HEK293 (cell line): ENCODE measurements around the gene CCDC187.

Experiments used
- FEZF1 ChIP-seq: fragments of 450-650 bp; formaldehyde crosslinking; IDR thresholded peaks from 2 replicates; pipeline ENCODE4 v1.5.1; 2016; ENCODE audit warnings: missing biosample characterization, missing genetic modification characterization
- KLF7 ChIP-seq: fragments of 450-650 bp; formaldehyde crosslinking; IDR thresholded peaks from 2 replicates; pipeline ENCODE4 v1.5.1; 2016; ENCODE audit warnings: missing biosample characterization, missing genetic modification characterization, borderline replicate concordance
- KLF9 ChIP-seq: fragments of 450-650 bp; formaldehyde crosslinking; IDR thresholded peaks from 2 replicates; pipeline ENCODE4 v1.5.1; 2016; ENCODE audit warnings: missing biosample characterization, missing genetic modification characterization, low read depth
- MEIS1 ChIP-seq: sonication (generic); formaldehyde crosslinking; IDR thresholded peaks from 2 replicates; pipeline ENCODE4 v1.8.1; 2022; ENCODE audit warnings: missing genetic modification reagents, mild to moderate bottlenecking, borderline replicate concordance
- PRDM4 ChIP-seq: fragments of 450-650 bp; formaldehyde crosslinking; IDR thresholded peaks from 2 replicates; pipeline ENCODE4 v1.5.1; 2017; ENCODE audit warnings: missing biosample characterization, missing genetic modification characterization
- SALL2 ChIP-seq: fragments of 450-650 bp; formaldehyde crosslinking; IDR thresholded peaks from 2 replicates; pipeline ENCODE4 v1.5.0; 2017; ENCODE audit warnings: missing biosample characterization, mild to moderate bottlenecking, missing genetic modification characterization, borderline replicate concordance
- ZBTB26 ChIP-seq: fragments of 450-650 bp; formaldehyde crosslinking; optimal IDR thresholded peaks from 2 replicates; pipeline ENCODE3; 2016; ENCODE audit warnings: missing biosample characterization, mild to moderate bottlenecking, missing genetic modification characterization
- ZBTB49 ChIP-seq: fragments of 450-650 bp; formaldehyde crosslinking; IDR thresholded peaks from 2 replicates; pipeline ENCODE4 v1.5.1; 2016; ENCODE audit warnings: missing biosample characterization, missing genetic modification characterization, low read depth
- ZFP69B ChIP-seq: fragments of 450-650 bp; formaldehyde crosslinking; IDR thresholded peaks from 2 replicates; pipeline ENCODE4 v1.5.1; 2016; ENCODE audit warnings: missing biosample characterization, missing genetic modification characterization
- ZIC2 ChIP-seq: fragments of 450-650 bp; formaldehyde crosslinking; IDR thresholded peaks from 2 replicates; pipeline ENCODE4 v1.5.1; 2016; ENCODE audit warnings: missing biosample characterization, missing genetic modification characterization
- ZNF133 ChIP-seq: fragments of 450-650 bp; formaldehyde crosslinking; IDR thresholded peaks from 2 replicates; pipeline ENCODE4 v1.5.1; 2016; ENCODE audit warnings: missing biosample characterization, missing genetic modification characterization
- ZNF146 ChIP-seq: fragments of 450-650 bp; formaldehyde crosslinking; IDR thresholded peaks from 2 replicates; pipeline ENCODE4 v1.5.1; 2016; ENCODE audit warnings: missing biosample characterization, missing genetic modification characterization
- ZNF155 ChIP-seq: fragments of 450-650 bp; formaldehyde crosslinking; IDR thresholded peaks from 2 replicates; pipeline ENCODE4 v1.5.1; 2016; ENCODE audit warnings: missing biosample characterization, missing genetic modification characterization
- ZNF157 ChIP-seq: fragments of 450-650 bp; formaldehyde crosslinking; IDR thresholded peaks from 2 replicates; pipeline ENCODE4 v1.5.1; 2016; ENCODE audit warnings: missing biosample characterization, missing genetic modification characterization
- ZNF266 ChIP-seq: fragments of 450-650 bp; formaldehyde crosslinking; IDR thresholded peaks from 2 replicates; pipeline ENCODE4 v1.5.1; 2016; ENCODE audit warnings: missing biosample characterization, missing genetic modification characterization, low read depth
- ZNF274 ChIP-seq, 2 experiments: fragments of 200-500 bp in 1 of 2; fragments of 450-650 bp in 1 of 2; sonication (Bioruptor generic) in 1 of 2; formaldehyde crosslinking in 1 of 2; IDR thresholded peaks; 2 replicates each; pipeline versions ENCODE4 v1.5.1 to v1.6.1; 2014 to 2016; ENCODE audit warnings: borderline replicate concordance in 1 of 2, inconsistent platforms in 1 of 2, low read length in 1 of 2, missing biosample characterization in 1 of 2, missing genetic modification characterization in 1 of 2
- ZNF341 ChIP-seq: fragments of 450-650 bp; formaldehyde crosslinking; IDR thresholded peaks from 2 replicates; pipeline ENCODE4; 2016; ENCODE audit warnings: low read depth, missing biosample characterization, missing genetic modification characterization
- ZNF350 ChIP-seq: fragments of 450-650 bp; formaldehyde crosslinking; IDR thresholded peaks from 2 replicates; pipeline ENCODE4 v1.5.0; 2017; ENCODE audit warnings: missing biosample characterization, mild to moderate bottlenecking, missing genetic modification characterization
- ZNF416 ChIP-seq: fragments of 450-650 bp; formaldehyde crosslinking; IDR thresholded peaks from 2 replicates; pipeline ENCODE4 v1.5.1; 2016; ENCODE audit warnings: missing biosample characterization, missing genetic modification characterization
- ZNF423 ChIP-seq: fragments of 450-650 bp; formaldehyde crosslinking; IDR thresholded peaks from 2 replicates; pipeline ENCODE4 v1.5.1; 2016; ENCODE audit warnings: missing biosample characterization, missing genetic modification characterization
- ZNF48 ChIP-seq: fragments of 450-650 bp; formaldehyde crosslinking; IDR thresholded peaks from 2 replicates; pipeline ENCODE4 v1.5.1; 2016; ENCODE audit warnings: missing biosample characterization, missing genetic modification characterization
- ZNF626 ChIP-seq: fragments of 450-650 bp; sonication (Bioruptor Pico); formaldehyde crosslinking; IDR thresholded peaks from 2 replicates; pipeline ENCODE4 v1.5.1; 2018; ENCODE audit warnings: missing biosample characterization, missing genetic modification characterization, inconsistent platforms
- ZNF660 ChIP-seq: fragments of 450-650 bp; IDR thresholded peaks from 2 replicates; pipeline ENCODE4 v1.5.1; 2018; ENCODE audit warnings: missing biosample characterization, mild to moderate bottlenecking, missing genetic modification characterization
- ZNF785 ChIP-seq: fragments of 450-650 bp; formaldehyde crosslinking; IDR thresholded peaks from 2 replicates; pipeline ENCODE4 v1.5.1; 2016; ENCODE audit warnings: missing biosample characterization, missing genetic modification characterization
- ZSCAN23 ChIP-seq: fragments of 450-650 bp; formaldehyde crosslinking; IDR thresholded peaks from 2 replicates; pipeline ENCODE4 v1.5.1; 2016; ENCODE audit warnings: missing biosample characterization, missing genetic modification characterization
- ZXDB ChIP-seq: fragments of 450-650 bp; formaldehyde crosslinking; IDR thresholded peaks from 2 replicates; pipeline ENCODE4 v1.5.1; 2016; ENCODE audit warnings: missing biosample characterization, missing genetic modification characterization
- TF ChIP-seq, protein P1 (sequence below): fragments of 450-650 bp; formaldehyde crosslinking; IDR thresholded peaks from 2 replicates; pipeline ENCODE4 v1.5.1; 2016; ENCODE audit warnings: missing biosample characterization, missing genetic modification characterization
- TF ChIP-seq, protein P2 (sequence below): fragments of 450-650 bp; formaldehyde crosslinking; IDR thresholded peaks from 2 replicates; pipeline ENCODE4 v1.5.1; 2016; ENCODE audit warnings: missing biosample characterization, missing genetic modification characterization
- TF ChIP-seq, protein P3 (sequence below): fragments of 450-650 bp; formaldehyde crosslinking; IDR thresholded peaks from 2 replicates; pipeline ENCODE4 v1.5.1; 2017; ENCODE audit warnings: missing biosample characterization, missing genetic modification characterization

CCDC187 gene

GRCh38 chr9:136309806-136310220, 5.9 kb upstream of the CCDC187 start (continued):
- TF ChIP-seq ZNF266 (peak; percentile 30; the same call in 1 of the 2 replicates), ZNF274 (IDR thresholded peaks at IDR 0.05; ENCODE audit: low read length) (no peak), ZNF274 (tag by site-specific recombination; IDR thresholded peaks at IDR 0.05; ENCODE audit: borderline replicate concordance) (peak; percentile 57; the same call in 1 of the 2 replicates), ZNF146 (tag by site-specific recombination) (peak; percentile 44), ZNF626 (no peak), ZNF660 (no peak), FEZF1 (tag by site-specific recombination) (no peak), ZBTB49 (tag by site-specific recombination) (no peak), ZNF416 (tag by site-specific recombination) (no peak), ZNF155 (no peak), ZFP69B (no peak), PRDM4 (tag by site-specific recombination) (no peak), ZBTB26 (tag by site-specific recombination) (no peak), ZNF350 (no peak), ZIC2 (tag by site-specific recombination) (no peak; the same call in 1 of the 2 replicates), ZSCAN23 (tag by site-specific recombination) (no peak), ZNF785 (tag by site-specific recombination) (0 out of 2 replicates have a peak, but pooled peaks have one; percentile 49), KLF7 (tag by site-specific recombination) (no peak), ZXDB (tag by site-specific recombination) (no peak), ZNF341 (no peak), ZNF423 (no peak), MEIS1 (CRISPR knock-in tag) (no peak), ZNF157 (tag by site-specific recombination) (no peak), ZNF48 (no peak), ZNF133 (tag by site-specific recombination) (peak; percentile 8; the same call in 1 of the 2 replicates), SALL2 (tag by site-specific recombination) (peak; percentile 90; the same call in 1 of the 2 replicates), KLF9 (tag by site-specific recombination) (no peak)
- TF ChIP-seq, protein P1, sequence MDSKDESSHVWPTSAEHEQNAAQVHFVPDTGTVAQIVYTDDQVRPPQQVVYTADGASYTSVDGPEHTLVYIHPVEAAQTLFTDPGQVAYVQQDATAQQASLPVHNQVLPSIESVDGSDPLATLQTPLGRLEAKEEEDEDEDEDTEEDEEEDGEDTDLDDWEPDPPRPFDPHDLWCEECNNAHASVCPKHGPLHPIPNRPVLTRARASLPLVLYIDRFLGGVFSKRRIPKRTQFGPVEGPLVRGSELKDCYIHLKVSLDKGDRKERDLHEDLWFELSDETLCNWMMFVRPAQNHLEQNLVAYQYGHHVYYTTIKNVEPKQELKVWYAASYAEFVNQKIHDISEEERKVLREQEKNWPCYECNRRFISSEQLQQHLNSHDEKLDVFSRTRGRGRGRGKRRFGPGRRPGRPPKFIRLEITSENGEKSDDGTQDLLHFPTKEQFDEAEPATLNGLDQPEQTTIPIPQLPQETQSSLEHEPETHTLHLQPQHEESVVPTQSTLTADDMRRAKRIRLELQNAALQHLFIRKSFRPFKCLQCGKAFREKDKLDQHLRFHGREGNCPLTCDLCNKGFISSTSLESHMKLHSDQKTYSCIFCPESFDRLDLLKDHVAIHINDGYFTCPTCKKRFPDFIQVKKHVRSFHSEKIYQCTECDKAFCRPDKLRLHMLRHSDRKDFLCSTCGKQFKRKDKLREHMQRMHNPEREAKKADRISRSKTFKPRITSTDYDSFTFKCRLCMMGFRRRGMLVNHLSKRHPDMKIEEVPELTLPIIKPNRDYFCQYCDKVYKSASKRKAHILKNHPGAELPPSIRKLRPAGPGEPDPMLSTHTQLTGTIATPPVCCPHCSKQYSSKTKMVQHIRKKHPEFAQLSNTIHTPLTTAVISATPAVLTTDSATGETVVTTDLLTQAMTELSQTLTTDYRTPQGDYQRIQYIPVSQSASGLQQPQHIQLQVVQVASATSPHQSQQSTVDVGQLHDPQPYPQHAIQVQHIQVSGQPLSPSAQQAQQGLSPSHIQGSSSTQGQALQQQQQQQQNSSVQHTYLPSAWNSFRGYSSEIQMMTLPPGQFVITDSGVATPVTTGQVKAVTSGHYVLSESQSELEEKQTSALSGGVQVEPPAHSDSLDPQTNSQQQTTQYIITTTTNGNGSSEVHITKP (tag by site-specific recombination): no peak
- TF ChIP-seq, protein P2, sequence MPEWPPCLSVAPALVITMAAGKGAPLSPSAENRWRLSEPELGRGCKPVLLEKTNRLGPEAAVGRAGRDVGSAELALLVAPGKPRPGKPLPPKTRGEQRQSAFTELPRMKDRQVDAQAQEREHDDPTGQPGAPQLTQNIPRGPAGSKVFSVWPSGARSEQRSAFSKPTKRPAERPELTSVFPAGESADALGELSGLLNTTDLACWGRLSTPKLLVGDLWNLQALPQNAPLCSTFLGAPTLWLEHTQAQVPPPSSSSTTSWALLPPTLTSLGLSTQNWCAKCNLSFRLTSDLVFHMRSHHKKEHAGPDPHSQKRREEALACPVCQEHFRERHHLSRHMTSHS: no peak
- TF ChIP-seq, protein P3, sequence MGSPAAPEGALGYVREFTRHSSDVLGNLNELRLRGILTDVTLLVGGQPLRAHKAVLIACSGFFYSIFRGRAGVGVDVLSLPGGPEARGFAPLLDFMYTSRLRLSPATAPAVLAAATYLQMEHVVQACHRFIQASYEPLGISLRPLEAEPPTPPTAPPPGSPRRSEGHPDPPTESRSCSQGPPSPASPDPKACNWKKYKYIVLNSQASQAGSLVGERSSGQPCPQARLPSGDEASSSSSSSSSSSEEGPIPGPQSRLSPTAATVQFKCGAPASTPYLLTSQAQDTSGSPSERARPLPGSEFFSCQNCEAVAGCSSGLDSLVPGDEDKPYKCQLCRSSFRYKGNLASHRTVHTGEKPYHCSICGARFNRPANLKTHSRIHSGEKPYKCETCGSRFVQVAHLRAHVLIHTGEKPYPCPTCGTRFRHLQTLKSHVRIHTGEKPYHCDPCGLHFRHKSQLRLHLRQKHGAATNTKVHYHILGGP: no peak
